Hepatocyte (in vitro differentiated cells): ENCODE results near the gene SLC35F5. TPM values are rescaled to one million over a fixed set of nuclear protein-coding genes. Genes with fewer than 3 reads are reported as not detected.
"Not testable (repeated sequence)": the region's sequence is repeated elsewhere in the genome, so short reads cannot be mapped to it uniquely, and the experiment has no call there.

Source experiments
- DNase-seq: peaks from one replicate; pipeline ENCODE4 v3.0.0-alpha.2; 2016; ENCODE audit warnings: low spot score
- H2AFZ ChIP-seq: fragments of 200-600 bp; sonication (generic); 2 replicates; pipeline ENCODE4 v1.6.0; 2016; ENCODE audit warnings: antibody characterized with exemption, mild to moderate bottlenecking
- H3K27ac ChIP-seq: fragments of 200-600 bp; sonication (generic); 2 replicates; pipeline ENCODE4 v1.5.1; 2016; ENCODE audit warnings: mild to moderate bottlenecking
- H3K27me3 ChIP-seq: fragments of 200-600 bp; sonication (generic); 2 replicates; pipeline ENCODE4 v1.6.1; 2016
- H3K36me3 ChIP-seq: fragments of 200-600 bp; sonication (generic); replicated peaks from 2 replicates; pipeline ENCODE4 v1.5.1; 2016; ENCODE audit warnings: low read depth; ENCODE audit not compliant: insufficient read depth
- H3K4me1 ChIP-seq: fragments of 200-600 bp; sonication (generic); 2 replicates; pipeline ENCODE4 v1.5.1; 2016; ENCODE audit warnings: mild to moderate bottlenecking, moderate library complexity; ENCODE audit not compliant: insufficient read depth
- H3K4me2 ChIP-seq: fragments of 200-600 bp; sonication (generic); 2 replicates; pipeline ENCODE4 v1.6.0; 2016
- H3K4me3 ChIP-seq: fragments of 200-600 bp; sonication (generic); 2 replicates; pipeline ENCODE4 v1.5.1; 2016; ENCODE audit warnings: mild to moderate bottlenecking
- H3K79me2 ChIP-seq: fragments of 200-600 bp; sonication (generic); 2 replicates; pipeline ENCODE4 v1.6.0; 2017; ENCODE audit warnings: mild to moderate bottlenecking
- H3K9me2 ChIP-seq: fragments of 200-600 bp; sonication (generic); replicated peaks from 2 replicates; pipeline ENCODE4 v1.6.0; 2017; ENCODE audit warnings: mild to moderate bottlenecking; ENCODE audit not compliant: insufficient read depth
- H3K9me3 ChIP-seq: fragments of 200-600 bp; sonication (generic); 2 replicates; pipeline ENCODE4 v1.5.1; 2016; ENCODE audit warnings: low read depth, mild to moderate bottlenecking
- H4K20me1 ChIP-seq: fragments of 200-600 bp; sonication (generic); 2 replicates; pipeline ENCODE4 v1.6.0; 2016; ENCODE audit warnings: mild to moderate bottlenecking; ENCODE audit not compliant: insufficient read depth, poor library complexity, severe bottlenecking
- WGBS: methylation state at CpG from one replicate; pipeline ENCODE4 v1.1.6; 2016; ENCODE audit warnings: low lambda C conversion rate; ENCODE audit errors: missing lambda C conversion rate; 5-methylcytosine and 5-hydroxymethylcytosine counted together
- microRNA-seq: library from miRNA; unstranded; fragments of <30 nt; microRNA quantifications from one replicate; pipeline ENCODE4, GENCODE V29; 2017
- polyA plus RNA-seq: library from polyadenylated mRNA; unstranded; fragments of >200 nt; fragmentation: Nextera tagmentation; extraction: Ambion mirVana; gene quantifications from 2 replicates; pipeline ENCODE4 v1.2.1, GENCODE V29; 2016
- small RNA-seq: library from RNA; depleted of rRNA; stranded (forward); fragments of <200 nt; gene quantifications from one replicate; pipeline ENCODE3, GENCODE V24; 2014
- total RNA-seq: library from RNA; depleted of rRNA; stranded (reverse); fragments of >200 nt; gene quantifications from 2 replicates; pipeline ENCODE4 v1.2.3, GENCODE V29; 2014

SLC35F5 gene
- total and polyA plus RNA-seq, 2 experiments from 2014 or later: 69.4 to 132 TPM

GRCh38 chr2:113663285-113664060, 93.0 kb downstream of the SLC35F5 start:
- not testable (repeated sequence) for H3K27ac ChIP-seq, DNase-seq, H3K79me2 ChIP-seq, H3K9me2 ChIP-seq, H4K20me1 ChIP-seq, H3K4me2 ChIP-seq, H3K4me1 ChIP-seq, H2AFZ ChIP-seq, H3K4me3 ChIP-seq, H3K36me3 ChIP-seq, H3K27me3 ChIP-seq, H3K9me3 ChIP-seq
- 88% methylated on average over 10 of the region's 10 CpGs for WGBS

Small RNA genes within 50 kb of the gene (microRNA-seq; reads per million reads assigned to microRNA genes)
- gene MIR4782: not detected

Small RNA genes within 50 kb of the gene (small RNA-seq; reads per million reads assigned to genes)
- gene MIR4782 (not detected), gene RNU6-744P (not detected)

Other genes starting within 250 kb of the SLC35F5 start
- gene RABL2A, start 129.4 kb downstream of the SLC35F5 start, total RNA-seq: 7.3 and 9.3 TPM in 2 replicates
- 15.4 and 16.2 TPM in 2 replicates for gene RABL2A, start 129.4 kb downstream of the SLC35F5 start, polyA plus RNA-seq
- 180 and 194 TPM in 2 replicates for gene ACTR3, start 133.4 kb upstream of the SLC35F5 start, total RNA-seq
- gene ACTR3, start 133.4 kb upstream of the SLC35F5 start, polyA plus RNA-seq: 119 and 140 TPM in 2 replicates